ENCODE measurements around the gene MMP14.

Gene MMP14

GRCh38 chr14:22896760-22897159 is 60.4 kb downstream of the MMP14 start:
- Histone ChIP-seq H3K4me1 (ENCODE audit: control insufficient read depth, low read depth, low read length) (peaks cover 11% of the 10 kb centered on the region), H3K9me3 (ENCODE audit: control insufficient read depth, low read depth, low read length) (no peaks in the 10 kb centered on the region), H3K36me3 (ENCODE audit: control insufficient read depth, low read depth, low read length) (peaks cover 11% of the 10 kb centered on the region), H3K9ac (ENCODE audit: low read length) (no peak overlapping the region), H3K27ac (ENCODE audit: low read length) (no peak overlapping the region), H3K4me3 (ENCODE audit: low read length) (no peak overlapping the region), H3K27me3 (ENCODE audit: control insufficient read depth, insufficient read depth, low read length) (peaks cover 30% of the 10 kb centered on the region)

- Histone ChIP-seq H3K4me1 (ENCODE audit: control insufficient read depth, low read depth, low read length) (peaks cover 11% of the 10 kb centered on the region), H3K4me3 (ENCODE audit: low read length) (no peak overlapping the region), H3K9ac (ENCODE audit: low read length) (no peak overlapping the region), H3K27ac (ENCODE audit: low read length) (no peak overlapping the region), H3K36me3 (ENCODE audit: control insufficient read depth, low read depth, low read length) (peaks cover 17% of the 10 kb centered on the region), H3K9me3 (ENCODE audit: control insufficient read depth, low read depth, low read length) (no peaks in the 10 kb centered on the region), H3K27me3 (ENCODE audit: control insufficient read depth, insufficient read depth, low read length) (peaks cover 30% of the 10 kb centered on the region)
Observed at GRCh38 chr14:22897357-22897756, 61.0 kb downstream of the MMP14 start.

All from iPS-18a (cell line).